Activated CD8-positive, alpha-beta memory T cell treated with anti-CD3 and anti-CD28 coated beads for 4 hours (primary cell): ENCODE measurements around the gene ARHGEF17.
A peak's percentile ranks its signal among the peaks of the same experiment; 100 is the strongest.

Experiments
- DNase-seq, 2 donors: peaks; one replicate each; pipeline ENCODE4 v3.0.0-alpha.2; 2020; ENCODE audit warnings: low read depth in 2 of 2

The ARHGEF17 gene

GRCh38 chr11:73291196-73291595 lies 16.9 kb upstream of the ARHGEF17 start:
- DNase-seq, result no peak

GRCh38 chr11:73291781-73292524 lies 16.1 kb upstream of the ARHGEF17 start:
- DNase-seq, result no peak

DNA sequence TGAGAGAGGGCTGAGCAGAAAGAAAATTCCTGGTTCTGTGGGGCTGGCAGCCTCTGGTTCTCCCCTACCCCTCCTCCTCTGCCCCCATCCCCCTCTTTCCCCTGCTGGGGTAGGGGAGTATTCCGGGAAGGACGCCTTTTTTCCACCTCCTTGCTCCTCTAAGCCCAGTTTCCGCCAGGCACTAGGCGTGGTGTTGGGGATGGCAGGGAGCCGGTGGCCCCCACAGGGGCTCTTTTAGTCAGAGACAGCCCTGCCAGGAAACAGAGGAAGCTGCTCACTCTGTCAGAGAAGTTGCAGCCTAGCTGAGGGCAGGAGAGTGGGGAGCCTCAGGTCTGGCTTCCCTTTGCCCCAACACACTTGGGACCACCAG lies 15.6 kb upstream of the ARHGEF17 start:
- no peak for DNase-seq

DNA sequence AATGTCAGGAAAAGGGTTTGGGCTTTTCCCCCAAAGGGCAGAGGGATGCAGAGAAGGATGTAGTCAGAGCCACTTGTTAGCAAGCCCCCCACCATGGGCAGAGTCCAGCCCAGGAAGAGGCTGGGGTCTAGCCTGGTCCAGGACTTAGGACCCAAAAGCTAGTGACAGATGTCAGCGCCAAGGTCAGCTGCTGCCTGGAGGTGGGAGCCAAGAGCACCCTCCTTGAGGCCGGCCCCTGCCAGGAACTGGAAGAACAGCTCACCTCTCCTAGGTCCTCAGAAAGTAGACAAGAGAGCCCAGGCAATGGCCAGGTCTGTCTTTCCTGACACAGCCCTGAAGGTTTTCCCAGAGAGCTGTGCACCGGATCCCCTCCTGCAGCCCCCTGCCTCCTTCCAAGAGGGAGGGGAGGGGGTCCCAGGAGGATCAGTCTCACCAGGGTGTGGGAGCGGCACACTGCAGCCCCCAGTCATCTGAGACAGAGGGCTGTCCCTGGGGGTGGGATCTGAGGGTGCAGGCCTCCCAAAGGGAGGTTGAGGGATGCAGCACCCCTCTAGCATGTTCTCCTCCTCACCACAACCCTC lies 14.6 kb upstream of the ARHGEF17 start:
- DNase-seq, result no peak

DNA sequence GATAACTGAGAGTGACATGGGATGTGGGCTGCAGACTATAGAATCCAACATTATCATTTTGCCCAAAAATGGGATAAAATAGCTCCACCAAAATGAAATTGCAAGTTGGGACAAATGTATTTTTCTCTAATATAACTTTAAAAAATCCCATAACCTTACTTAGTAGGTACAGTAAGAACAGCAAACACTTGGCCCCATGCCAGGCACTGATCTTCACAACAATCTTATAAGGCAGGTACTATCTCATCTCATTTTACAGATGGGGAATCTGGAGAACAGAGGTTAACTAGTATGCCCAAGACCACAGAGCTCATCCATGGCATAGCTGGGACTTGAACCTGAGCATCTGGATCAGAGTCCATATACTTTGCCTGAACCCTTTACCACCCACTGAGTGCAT lies 13.5 kb upstream of the ARHGEF17 start:
- no peak for DNase-seq

GRCh38 chr11:73295241-73295995 lies 12.7 kb upstream of the ARHGEF17 start:
- peak; percentile 48 to 52 for DNase-seq

DNA sequence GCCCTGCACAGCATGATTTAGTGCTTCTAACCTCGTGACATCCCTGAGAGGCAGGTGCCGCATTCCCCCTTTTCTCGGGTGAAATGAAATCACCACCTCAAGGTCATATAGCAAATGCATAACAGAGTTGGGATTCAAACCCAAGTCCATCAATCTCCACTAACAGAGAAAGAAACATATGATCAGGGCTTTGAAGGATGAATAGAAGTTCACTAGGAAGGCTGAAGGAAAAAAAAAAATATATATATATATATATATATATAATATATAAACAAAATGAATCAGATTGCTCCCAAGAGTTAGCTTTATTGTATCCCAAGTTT lies 12.1 kb upstream of the ARHGEF17 start:
- no peak for DNase-seq

DNA sequence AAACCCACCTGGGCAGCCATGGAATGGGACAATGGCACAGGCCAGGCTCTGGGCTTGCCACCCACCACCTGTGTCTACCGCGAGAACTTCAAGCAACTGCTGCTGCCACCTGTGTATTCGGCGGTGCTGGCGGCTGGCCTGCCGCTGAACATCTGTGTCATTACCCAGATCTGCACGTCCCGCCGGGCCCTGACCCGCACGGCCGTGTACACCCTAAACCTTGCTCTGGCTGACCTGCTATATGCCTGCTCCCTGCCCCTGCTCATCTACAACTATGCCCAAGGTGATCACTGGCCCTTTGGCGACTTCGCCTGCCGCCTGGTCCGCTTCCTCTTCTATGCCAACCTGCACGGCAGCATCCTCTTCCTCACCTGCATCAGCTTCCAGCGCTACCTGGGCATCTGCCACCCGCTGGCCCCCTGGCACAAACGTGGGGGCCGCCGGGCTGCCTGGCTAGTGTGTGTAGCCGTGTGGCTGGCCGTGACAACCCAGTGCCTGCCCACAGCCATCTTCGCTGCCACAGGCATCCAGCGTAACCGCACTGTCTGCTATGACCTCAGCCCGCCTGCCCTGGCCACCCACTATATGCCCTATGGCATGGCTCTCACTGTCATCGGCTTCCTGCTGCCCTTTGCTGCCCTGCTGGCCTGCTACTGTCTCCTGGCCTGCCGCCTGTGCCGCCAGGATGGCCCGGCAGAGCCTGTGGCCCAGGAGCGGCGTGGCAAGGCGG lies 11.4 kb upstream of the ARHGEF17 start:
- DNase-seq, result no peak

DNA sequence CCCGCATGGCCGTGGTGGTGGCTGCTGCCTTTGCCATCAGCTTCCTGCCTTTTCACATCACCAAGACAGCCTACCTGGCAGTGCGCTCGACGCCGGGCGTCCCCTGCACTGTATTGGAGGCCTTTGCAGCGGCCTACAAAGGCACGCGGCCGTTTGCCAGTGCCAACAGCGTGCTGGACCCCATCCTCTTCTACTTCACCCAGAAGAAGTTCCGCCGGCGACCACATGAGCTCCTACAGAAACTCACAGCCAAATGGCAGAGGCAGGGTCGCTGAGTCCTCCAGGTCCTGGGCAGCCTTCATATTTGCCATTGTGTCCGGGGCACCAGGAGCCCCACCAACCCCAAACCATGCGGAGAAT lies 10.9 kb upstream of the ARHGEF17 start:
- DNase-seq, result no peak

- DNase-seq, result no peak
Measured at GRCh38 chr11:73297702-73298101, 10.4 kb upstream of the ARHGEF17 start.

DNA sequence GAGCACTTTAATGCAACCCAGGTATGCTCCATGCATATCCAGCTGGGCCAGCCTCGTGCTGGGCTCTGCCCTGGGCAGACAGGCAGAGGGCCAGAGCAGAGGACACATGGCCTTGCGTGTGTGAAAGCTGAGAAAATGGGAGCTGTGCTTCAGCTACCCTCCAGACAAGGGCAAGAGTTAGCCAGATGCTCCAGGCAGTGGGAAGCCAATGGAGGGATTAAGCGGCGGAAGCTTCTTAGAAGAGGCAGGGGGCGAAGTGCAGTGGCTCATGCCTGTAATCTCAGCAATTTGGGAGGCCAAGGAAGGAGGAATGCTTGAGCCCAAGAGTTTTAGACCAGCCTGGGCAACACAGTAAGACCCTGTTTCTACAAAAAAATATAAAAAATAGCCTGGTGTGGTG lies 9.8 kb upstream of the ARHGEF17 start:
- no peak for DNase-seq

- DNase-seq, result no peak
Measured at GRCh38 chr11:73299751-73300150, 8.3 kb upstream of the ARHGEF17 start.

DNA sequence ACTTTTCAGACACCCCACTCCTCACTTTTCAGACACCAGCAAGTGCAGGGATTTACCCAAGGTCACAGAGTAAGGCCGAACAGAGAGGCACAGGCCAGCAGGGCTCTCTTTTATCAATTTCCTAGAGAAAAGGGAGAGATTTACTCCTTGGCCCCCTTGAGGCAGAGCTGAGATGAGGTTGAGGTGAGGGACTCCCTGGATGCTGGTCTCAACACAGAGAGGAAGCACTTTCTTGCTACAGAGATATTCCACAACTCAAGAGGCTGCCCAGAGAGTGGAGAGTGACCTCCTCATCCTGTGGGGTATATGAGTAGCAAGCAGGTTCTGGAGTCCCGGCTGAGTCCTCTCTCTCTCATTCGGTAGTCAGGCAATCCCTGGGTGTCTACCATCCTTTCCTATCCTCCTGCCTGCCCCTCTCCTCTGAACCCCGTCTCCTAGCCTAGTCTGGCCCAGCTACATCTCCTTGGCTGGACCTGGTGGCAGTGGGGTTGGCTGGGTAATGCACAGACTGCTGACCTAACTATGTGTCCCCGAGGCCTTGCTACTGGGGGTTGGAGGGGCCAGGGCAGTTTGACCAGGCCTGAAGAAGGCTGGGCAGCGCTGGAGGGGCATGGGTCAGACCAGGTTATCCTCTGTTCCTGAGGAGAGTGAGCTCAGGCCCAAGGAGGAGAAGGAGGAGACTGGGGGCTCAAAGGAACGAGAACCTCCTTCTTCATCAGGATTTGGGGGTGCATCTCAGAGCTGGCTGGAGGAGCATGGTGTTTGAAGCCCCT lies 1.8 kb upstream of the ARHGEF17 start:
- DNase-seq, result no peak

DNA sequence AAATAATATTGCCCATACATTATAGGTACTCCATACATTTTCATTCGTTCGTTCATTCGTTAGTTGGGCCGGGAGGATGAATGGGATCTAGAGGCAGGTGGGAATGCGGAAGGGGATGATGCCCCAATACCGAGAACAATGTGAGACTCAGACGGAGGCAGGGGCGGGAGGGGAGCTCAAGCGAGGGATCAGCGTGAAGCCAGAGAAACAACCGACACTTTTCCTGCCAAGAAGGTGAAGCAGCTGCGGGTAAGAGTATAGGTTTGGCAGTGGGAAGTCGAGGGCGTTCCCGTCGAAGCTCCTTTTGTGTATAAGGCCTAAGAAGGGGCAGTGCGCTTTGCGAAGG lies 1.1 kb upstream of the ARHGEF17 start:
- no peak for DNase-seq

DNA sequence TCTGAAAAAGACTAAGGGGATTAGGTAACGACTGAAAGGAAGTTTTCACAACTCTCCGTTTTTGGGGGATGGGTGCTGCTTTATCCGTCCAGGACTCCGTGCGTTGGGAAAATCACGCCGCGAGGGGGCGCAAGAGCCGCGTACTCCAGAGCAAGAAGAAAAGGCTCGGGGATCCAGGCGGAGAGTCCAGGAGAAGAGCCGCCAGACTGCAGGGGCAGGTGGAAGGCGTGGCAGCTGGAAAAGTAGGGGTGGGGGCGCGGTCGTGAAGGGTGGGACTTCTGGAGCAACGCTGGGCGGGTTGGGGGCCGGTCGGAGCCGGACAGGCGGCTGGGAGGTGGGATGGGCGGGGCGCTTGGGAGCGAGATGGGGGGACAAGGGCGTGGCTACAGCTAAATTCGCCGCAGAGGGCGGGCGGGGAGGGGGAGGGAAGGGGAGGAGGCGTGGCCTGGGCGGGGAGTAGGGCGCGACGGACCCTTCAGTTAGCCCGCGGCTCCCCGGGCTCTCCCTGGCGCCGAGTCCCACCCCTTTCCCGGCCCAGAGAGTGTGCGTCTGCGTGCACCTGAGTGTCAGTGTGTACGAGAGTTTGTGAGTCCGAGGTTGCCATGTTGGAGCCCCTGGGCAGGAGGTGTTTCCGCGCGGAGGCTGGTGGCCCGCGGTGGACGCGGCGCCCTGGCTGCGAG lies 613 bp upstream of the ARHGEF17 start:
- DNase-seq, result peak; percentile 78 to 80

GRCh38 chr11:73308961-73309919 lies 1.2 kb downstream of the ARHGEF17 start:
- no peak for DNase-seq

DNA sequence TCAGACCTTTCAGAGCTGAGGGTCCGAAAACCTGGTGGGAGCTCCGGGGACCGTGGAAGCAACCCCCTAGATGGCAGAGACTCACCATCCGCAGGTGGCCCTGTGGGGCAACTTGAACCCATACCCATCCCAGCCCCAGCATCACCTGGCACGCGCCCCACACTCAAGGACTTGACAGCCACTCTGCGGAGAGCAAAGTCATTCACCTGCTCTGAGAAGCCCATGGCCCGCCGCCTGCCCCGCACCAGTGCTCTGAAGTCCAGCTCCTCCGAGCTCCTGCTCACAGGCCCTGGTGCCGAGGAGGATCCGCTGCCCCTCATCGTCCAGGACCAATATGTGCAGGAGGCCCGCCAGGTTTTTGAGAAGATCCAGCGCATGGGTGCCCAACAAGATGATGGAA lies 2.0 kb downstream of the ARHGEF17 start:
- no peak for DNase-seq

GRCh38 chr11:73310661-73311393 lies 2.8 kb downstream of the ARHGEF17 start:
- no peak for DNase-seq

DNA sequence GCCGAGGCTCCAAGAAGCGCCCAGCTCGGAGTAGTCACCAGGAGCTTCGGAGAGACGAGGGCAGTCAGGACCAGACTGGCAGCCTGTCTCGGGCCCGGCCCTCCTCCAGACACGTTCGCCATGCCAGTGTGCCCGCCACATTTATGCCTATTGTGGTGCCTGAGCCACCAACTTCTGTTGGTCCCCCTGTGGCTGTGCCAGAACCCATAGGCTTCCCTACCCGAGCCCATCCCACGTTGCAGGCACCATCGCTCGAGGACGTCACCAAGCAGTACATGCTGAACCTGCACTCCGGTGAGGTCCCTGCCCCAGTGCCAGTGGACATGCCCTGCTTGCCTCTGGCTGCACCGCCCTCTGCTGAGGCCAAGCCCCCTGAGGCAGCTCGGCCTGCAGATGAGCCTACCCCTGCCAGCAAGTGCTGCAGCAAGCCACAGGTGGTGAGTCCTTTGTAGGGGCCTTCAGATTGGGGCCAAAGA lies 3.4 kb downstream of the ARHGEF17 start:
- DNase-seq, result no peak
